CD1c-positive myeloid dendritic cell (primary cell): Measurements from ENCODE around the gene TMEM40.
A peak's percentile ranks its signal among the peaks of the same experiment; 100 is the strongest.
"Not testable (repeated sequence)": the region's sequence is repeated elsewhere in the genome, so short reads cannot be mapped to it uniquely, and the experiment has no call there.

Experiments
- DNase-seq: peaks from one replicate; pipeline ENCODE4 v3.0.0-alpha.2; 2016; ENCODE audit errors: extremely low spot score

The TMEM40 gene

GRCh38 chr3:12751571-12751970, 7.5 kb downstream of the TMEM40 start:
- no peak for DNase-seq

- DNase-seq: no peak
Observed at GRCh38 chr3:12750658-12751071, 8.4 kb downstream of the TMEM40 start.

- DNase-seq: no peak
Observed at GRCh38 chr3:12750223-12750622, 8.8 kb downstream of the TMEM40 start.

GRCh38 chr3:12748477-12748876, 10.6 kb downstream of the TMEM40 start:
- no peak for DNase-seq

GRCh38 chr3:12746419-12746818, 12.6 kb downstream of the TMEM40 start:
- DNase-seq: no peak

GRCh38 chr3:12744326-12744725, 14.7 kb downstream of the TMEM40 start:
- no peak for DNase-seq

- DNase-seq: no peak
Observed at GRCh38 chr3:12743583-12743982, 15.5 kb downstream of the TMEM40 start.

GRCh38 chr3:12742330-12743107, 16.5 kb downstream of the TMEM40 start:
- DNase-seq: no peak

- no peak for DNase-seq
Observed at GRCh38 chr3:12741209-12741608, 17.9 kb downstream of the TMEM40 start.

GRCh38 chr3:12737833-12738232, 21.2 kb downstream of the TMEM40 start:
- no peak for DNase-seq

- no peak for DNase-seq
Observed at GRCh38 chr3:12737319-12737718, 21.7 kb downstream of the TMEM40 start.

- DNase-seq: peak; percentile 24
Observed at GRCh38 chr3:12734960-12735359, 24.1 kb downstream of the TMEM40 start.

- no peak for DNase-seq
Observed at GRCh38 chr3:12733566-12733965, 25.5 kb downstream of the TMEM40 start.

- DNase-seq: peak; percentile 48
Observed at GRCh38 chr3:12730506-12731242, 28.4 kb downstream of the TMEM40 start.

- peak; percentile 29 for DNase-seq
Observed at GRCh38 chr3:12729051-12729651, 29.9 kb downstream of the TMEM40 start.

- DNase-seq: no peak
Observed at GRCh38 chr3:12727937-12728336, 31.1 kb downstream of the TMEM40 start.

- no peak for DNase-seq
Observed at GRCh38 chr3:12727481-12727880, 31.6 kb downstream of the TMEM40 start.

GRCh38 chr3:12725436-12725835, 33.6 kb downstream of the TMEM40 start:
- DNase-seq: no peak

- DNase-seq: no peak
Observed at GRCh38 chr3:12724794-12725193, 34.3 kb downstream of the TMEM40 start.

- not testable (repeated sequence) for DNase-seq
Observed at GRCh38 chr3:12723362-12723761, 35.7 kb downstream of the TMEM40 start.

- no peak for DNase-seq
Observed at GRCh38 chr3:12722226-12722625, 36.8 kb downstream of the TMEM40 start.

- peak; percentile 94 for DNase-seq
Observed at GRCh38 chr3:12719984-12720898, 38.8 kb downstream of the TMEM40 start.
